Suppressor macrophage treated with lipopolysaccharide for 1 hour (primary cell): ENCODE measurements around the gene IFT43.

ENCODE experiments used
- DNase-seq, 3 donors: peaks; one replicate each; pipeline ENCODE4 v3.0.0-alpha.2; 2020 to 2022

The IFT43 gene

GRCh38 chr14:76083796-76084765 is 98.5 kb downstream of the IFT43 start:
- no peak for DNase-seq

- no peak for DNase-seq
Observed at GRCh38 chr14:76085358-76085757, 99.8 kb downstream of the IFT43 start.

- DNase-seq: no peak
Observed at GRCh38 chr14:76086636-76087035, 101.1 kb downstream of the IFT43 start.

- DNase-seq: no peak
Observed at GRCh38 chr14:76088326-76088725, 102.8 kb downstream of the IFT43 start.

GRCh38 chr14:76088771-76089571 is 103.4 kb downstream of the IFT43 start:
- no peak for DNase-seq

GRCh38 chr14:76089575-76089974 is 104.0 kb downstream of the IFT43 start:
- DNase-seq: no peak

GRCh38 chr14:76090616-76091391 is 105.2 kb downstream of the IFT43 start:
- peak in 2 of 3 donors; percentile 15 to 29 for DNase-seq

GRCh38 chr14:76093077-76093476 is 107.5 kb downstream of the IFT43 start:
- no peak for DNase-seq

- DNase-seq: no peak
Observed at GRCh38 chr14:76096257-76096656, 110.7 kb downstream of the IFT43 start.

- peak in 1 of 3 donors; percentile 55 for DNase-seq
Observed at GRCh38 chr14:76097547-76097946, 112.0 kb downstream of the IFT43 start.

- no peak for DNase-seq
Observed at GRCh38 chr14:76098047-76098446, 112.5 kb downstream of the IFT43 start.

GRCh38 chr14:76098916-76099675 is 113.5 kb downstream of the IFT43 start:
- DNase-seq: no peak

GRCh38 chr14:76100236-76100635 is 114.7 kb downstream of the IFT43 start:
- DNase-seq: no peak

- DNase-seq: no peak
Observed at GRCh38 chr14:76101391-76102379, 116.1 kb downstream of the IFT43 start.

- no peak for DNase-seq
Observed at GRCh38 chr14:76104802-76105355, 119.3 kb downstream of the IFT43 start.

- no peak for DNase-seq
Observed at GRCh38 chr14:76106188-76106587, 120.6 kb downstream of the IFT43 start.

- DNase-seq: peak; percentile 39 to 42 (median 41)
Observed at GRCh38 chr14:76109087-76109880, 123.7 kb downstream of the IFT43 start.

- DNase-seq: no peak
Observed at GRCh38 chr14:76112889-76113624, 127.5 kb downstream of the IFT43 start.

GRCh38 chr14:76113691-76114090 is 128.1 kb downstream of the IFT43 start:
- DNase-seq: no peak
